ENCODE results near the gene ANKRD34A. TPM values are rescaled to one million over a fixed set of nuclear protein-coding genes. Genes with fewer than 3 reads are reported as not detected.
A peak's percentile ranks its signal among the peaks of the same experiment; 100 is the strongest.

ANKRD34A gene
- total and polyA plus RNA-seq, 2 experiments from 2014 or later: 1.3 to 2.3 TPM

- H3F3A ChIP-seq (ENCODE audit: insufficient read depth): peaks cover 55% of the 10 kb centered on the region
- no peaks in the 10 kb centered on the region for H4K20me1 ChIP-seq (ENCODE audit: insufficient read depth)
- H3K9ac ChIP-seq: no peak overlapping the region
- no peak overlapping the region for H3K4me3 ChIP-seq
- peaks cover 39% of the 10 kb centered on the region for H3K4me1 ChIP-seq (ENCODE audit: insufficient read depth)
- no peaks in the 10 kb centered on the region for H3K27me3 ChIP-seq (replicated peaks; ENCODE audit: insufficient read depth)
- no peak overlapping the region for H3K4me2 ChIP-seq (ENCODE audit: unreplicated experiment)
- H3K36me3 ChIP-seq (ENCODE audit: low read depth): no peaks in the 10 kb centered on the region
- H3K9me2 ChIP-seq (ENCODE audit: insufficient read depth): no peaks in the 10 kb centered on the region
- no peaks in the 10 kb centered on the region for H3K9me3 ChIP-seq (ENCODE audit: low read depth)
- no peak overlapping the region for H2AFZ ChIP-seq
- H3K27ac ChIP-seq: no peak overlapping the region
- DNase-seq: no peak
- in situ Hi-C loops (cut with MboI): no loop called here
- H3K79me2 ChIP-seq (ENCODE audit: insufficient read depth): peaks cover 29% of the 10 kb centered on the region
- TF ChIP-seq EZH2 (IDR thresholded peaks at IDR 0.05; ENCODE audit: insufficient read depth, poor library complexity, severe bottlenecking): no peak
- no peak for TF ChIP-seq EZH2phosphoT487 (IDR thresholded peaks at IDR 0.05; ENCODE audit: insufficient read depth, low read depth)
Observed at GRCh38 chr1:145959333-145959732, 5.0 kb downstream of the ANKRD34A start.

DNA sequence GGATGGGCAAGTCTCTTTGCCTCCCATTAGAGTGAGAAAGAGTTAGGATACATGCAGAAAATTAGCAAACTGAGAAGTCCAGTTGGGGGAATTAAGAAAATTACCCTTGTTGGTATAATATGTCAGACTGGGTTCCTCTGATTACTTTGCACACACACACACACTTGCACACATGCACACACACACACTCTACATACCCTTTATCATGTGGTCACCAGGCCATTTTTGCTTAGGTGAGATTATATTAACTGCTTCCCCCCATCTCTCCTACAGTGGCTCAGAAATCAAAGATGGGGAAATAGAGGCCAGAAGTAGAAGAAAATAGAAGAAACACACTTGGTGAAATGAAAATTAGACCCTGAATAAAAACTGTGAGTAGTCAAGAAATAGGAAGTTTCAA, 5.6 kb downstream of the ANKRD34A start:
- Histone ChIP-seq H3K9ac (no peak overlapping the region; the same call in 1 of the 2 replicates), H3K4me2 (ENCODE audit: unreplicated experiment) (peak overlapping the region; percentile 66)

GRCh38 chr1:145957443-145958319, 6.7 kb downstream of the ANKRD34A start, which contains the start of gene LIX1L:
Gene LIX1L (minus strand): TSS chr1:145958017. CDS start chr1:145957927, 90 bp downstream.
- H3K27me3 ChIP-seq (replicated peaks; ENCODE audit: insufficient read depth): no peaks in the 10 kb centered on the region
- no peaks in the 10 kb centered on the region for H3K9me2 ChIP-seq (ENCODE audit: insufficient read depth)
- peak within 1 kb of the TSS; percentile 80 for H3K4me3 ChIP-seq
- H3K9me3 ChIP-seq (ENCODE audit: low read depth): no peaks in the 10 kb centered on the region
- H3K27ac ChIP-seq: peak within 1 kb of the TSS; percentile 88
- H3K4me2 ChIP-seq (ENCODE audit: unreplicated experiment): peak within 1 kb of the TSS; percentile 99
- H2AFZ ChIP-seq: peak within 1 kb of the TSS; percentile 68
- H3K9ac ChIP-seq: peak within 1 kb of the TSS; percentile 88
- peaks cover 40% of the 10 kb centered on the region for H3F3A ChIP-seq (ENCODE audit: insufficient read depth)
- TF ChIP-seq EZH2phosphoT487 (IDR thresholded peaks at IDR 0.05; ENCODE audit: insufficient read depth, low read depth): no peak
- DNase-seq: peak; percentile 99
- H3K36me3 ChIP-seq (ENCODE audit: low read depth): no peaks in the 10 kb centered on the region
- in situ Hi-C loops (cut with MboI): no loop called here
- 1 to 2% methylated on average over 46 to 60 of the region's 60 CpGs for WGBS, 2 experiments (ENCODE audit: low coverage in 1 of 2, low lambda C conversion rate in 2 of 2, missing lambda C conversion rate in 2 of 2)
- H3K4me1 ChIP-seq (ENCODE audit: insufficient read depth): peaks cover 29% of the 10 kb centered on the region
- H4K20me1 ChIP-seq (ENCODE audit: insufficient read depth): no peaks in the 10 kb centered on the region
- peaks cover 46% of the 10 kb centered on the region for H3K79me2 ChIP-seq (ENCODE audit: insufficient read depth)

More for the DNA sequence above, 5.6 kb downstream of the ANKRD34A start:
- in situ Hi-C loops (cut with MboI): no loop called here
- no peaks in the 10 kb centered on the region for H3K9me2 ChIP-seq (ENCODE audit: insufficient read depth)
- no peaks in the 10 kb centered on the region for H3K36me3 ChIP-seq (ENCODE audit: low read depth)
- peak overlapping the region; percentile 88; the same call in 1 of the 2 replicates for H3K27ac ChIP-seq
- no peaks in the 10 kb centered on the region for H4K20me1 ChIP-seq (ENCODE audit: insufficient read depth)
- no peaks in the 10 kb centered on the region for H3K9me3 ChIP-seq (ENCODE audit: low read depth)
- H3K27me3 ChIP-seq (replicated peaks; ENCODE audit: insufficient read depth): no peaks in the 10 kb centered on the region
- peaks cover 35% of the 10 kb centered on the region for H3K79me2 ChIP-seq (ENCODE audit: insufficient read depth)
- no peak overlapping the region for H2AFZ ChIP-seq
- peaks cover 50% of the 10 kb centered on the region for H3F3A ChIP-seq (ENCODE audit: insufficient read depth)
- peaks cover 40% of the 10 kb centered on the region for H3K4me1 ChIP-seq (ENCODE audit: insufficient read depth)
- no peak for TF ChIP-seq EZH2 (IDR thresholded peaks at IDR 0.05; ENCODE audit: insufficient read depth, poor library complexity, severe bottlenecking)
- TF ChIP-seq EZH2phosphoT487 (IDR thresholded peaks at IDR 0.05; ENCODE audit: insufficient read depth, low read depth): no peak
- H3K4me3 ChIP-seq: no peak overlapping the region
- no peak for DNase-seq

GRCh38 chr1:145956781-145957442, 7.5 kb downstream of the ANKRD34A start:
- Histone ChIP-seq H3K9me2 (ENCODE audit: insufficient read depth) (no peaks in the 10 kb centered on the region), H3F3A (ENCODE audit: insufficient read depth) (peaks cover 40% of the 10 kb centered on the region), H3K9me3 (ENCODE audit: low read depth) (no peaks in the 10 kb centered on the region), H3K27ac (peak overlapping the region; percentile 88), H3K4me3 (peak overlapping the region; percentile 80), H3K4me2 (ENCODE audit: unreplicated experiment) (peak overlapping the region; percentile 99), H3K79me2 (ENCODE audit: insufficient read depth) (peaks cover 54% of the 10 kb centered on the region), H4K20me1 (ENCODE audit: insufficient read depth) (no peaks in the 10 kb centered on the region), H3K27me3 (replicated peaks; ENCODE audit: insufficient read depth) (no peaks in the 10 kb centered on the region), H2AFZ (peak overlapping the region; percentile 68), H3K4me1 (ENCODE audit: insufficient read depth) (peaks cover 28% of the 10 kb centered on the region), H3K9ac (peak overlapping the region; percentile 88), H3K36me3 (ENCODE audit: low read depth) (0 out of 2 replicates have a peak, but pooled peaks cover 4% of the 10 kb centered on the region)
- in situ Hi-C loops (cut with MboI): no loop called here
- WGBS, 2 experiments (ENCODE audit: low coverage in 1 of 2, low lambda C conversion rate in 2 of 2, missing lambda C conversion rate in 2 of 2): 0 to 1% methylated on average over 3 of the region's 3 CpGs
- DNase-seq: peak; percentile 61
- TF ChIP-seq EZH2 (IDR thresholded peaks at IDR 0.05; ENCODE audit: insufficient read depth, poor library complexity, severe bottlenecking): no peak
- no peak for TF ChIP-seq EZH2phosphoT487 (IDR thresholded peaks at IDR 0.05; ENCODE audit: insufficient read depth, low read depth)

Measured in GM23248 (cell line).